AG04450 (cell line): ENCODE data around the gene VAMP2. TPM values are rescaled to one million over a fixed set of nuclear protein-coding genes. Genes with fewer than 3 reads are reported as not detected.
A peak's percentile ranks its signal among the peaks of the same experiment; 100 is the strongest.

Experiments
- CTCF ChIA-PET: fragments of 300-600, 350-600 bp; formaldehyde crosslinking; extraction: SDS; loops from one replicate; lab custom pipeline; 2022; ENCODE audit warnings: antibody characterized with exemption, inconsistent platforms; lab: Charles Lee
- POLR2A ChIA-PET: fragments of 350-600 bp; formaldehyde crosslinking; extraction: SDS; loops from one replicate; lab custom pipeline; 2021; ENCODE audit warnings: antibody characterized with exemption, inconsistent platforms; lab: Yijun Ruan, JAX
- DNase-seq: peaks from one replicate; pipeline ENCODE4 v3.0.0-alpha.2; 2011; ENCODE audit warnings: low read depth, low spot score
- H3K27ac ChIP-seq: one replicate; pipeline ENCODE4 v1.5.1; 2012; ENCODE audit warnings: low read depth, low read length, control low read depth
- H3K27me3 ChIP-seq: one replicate; pipeline ENCODE4 v1.6.0; 2012; ENCODE audit warnings: low read length; ENCODE audit not compliant: control insufficient read depth, insufficient read depth
- H3K4me3 ChIP-seq: 2 replicates; pipeline ENCODE4 v1.5.1; 2011; ENCODE audit warnings: mild to moderate bottlenecking, low read depth, low read length, control low read depth
- H3K9me3 ChIP-seq: 2 replicates; pipeline ENCODE4 v1.5.1; 2012; ENCODE audit warnings: low read length; ENCODE audit not compliant: control insufficient read depth, insufficient read depth
- polyA plus RNA-seq: library from polyadenylated mRNA; depleted of rRNA; stranded (reverse); fragments of >200 nt; gene quantifications from 2 replicates; pipeline ENCODE4 v1.2.3, GENCODE V29; 2011
- TF ChIP-seq, protein P1 (sequence below): IDR thresholded peaks from 2 replicates; pipeline ENCODE4 v1.5.1; 2011; ENCODE audit warnings: low read depth, low read length, control low read depth, inconsistent platforms

The VAMP2 gene
- polyA plus RNA-seq, 1 experiment = 20.8 TPM

DNA sequence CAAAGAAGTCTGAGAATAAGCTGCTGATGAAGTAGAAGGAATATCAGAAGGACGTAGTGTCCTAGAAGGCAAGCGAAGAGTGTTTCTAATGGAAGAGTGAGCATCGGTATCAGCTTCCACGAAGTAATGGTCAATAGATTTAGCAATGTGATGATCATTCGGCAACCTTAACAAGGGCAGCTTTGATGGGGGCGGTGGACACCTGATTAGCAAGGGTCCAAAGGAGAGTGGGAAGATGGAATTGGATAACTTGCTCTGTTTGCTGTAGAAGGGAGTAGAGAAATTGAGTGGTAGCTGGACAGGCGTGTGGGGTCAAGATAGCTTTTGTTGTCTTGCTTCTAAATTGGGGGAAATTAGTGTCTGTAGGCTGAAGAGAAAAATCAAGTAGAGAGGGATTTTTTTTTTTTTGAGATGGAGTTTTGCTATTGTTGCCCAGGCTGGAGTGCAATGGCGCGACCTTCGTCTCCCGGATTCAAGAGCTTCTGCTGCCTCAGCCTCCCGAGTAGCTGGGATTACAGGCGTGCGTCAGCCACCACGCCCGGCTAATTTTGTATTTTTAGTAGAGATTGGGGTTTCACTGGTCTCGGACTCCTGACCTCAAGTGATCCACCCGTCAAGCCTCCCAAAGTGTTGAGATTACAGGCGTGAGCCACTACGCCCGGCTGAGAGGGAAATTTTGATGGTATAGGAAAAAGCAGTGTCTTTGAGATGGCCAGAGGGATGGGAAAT is 24.9 kb downstream of the VAMP2 start:
- H3K4me3 ChIP-seq = peak overlapping the region; percentile 55

DNA sequence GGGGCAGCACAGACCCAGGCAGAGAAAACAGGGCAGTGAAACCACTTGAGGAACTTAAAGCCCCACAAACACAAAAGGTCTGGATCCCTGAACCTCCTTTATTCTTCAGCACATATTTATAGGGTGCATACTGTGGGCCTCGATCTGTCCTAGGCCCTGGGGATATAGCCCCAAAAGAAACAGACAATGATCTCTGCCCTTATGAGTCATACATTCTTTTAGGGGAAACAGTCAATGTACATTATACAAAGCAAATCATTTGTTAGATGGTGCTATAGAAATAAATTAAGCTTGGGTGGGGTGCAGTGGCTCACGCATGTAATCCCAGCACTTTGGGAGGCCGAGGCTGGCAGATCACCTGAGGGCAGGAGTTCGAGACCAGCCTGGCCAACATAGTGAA is 28.8 kb downstream of the VAMP2 start:
- TF ChIP-seq, protein P1, sequence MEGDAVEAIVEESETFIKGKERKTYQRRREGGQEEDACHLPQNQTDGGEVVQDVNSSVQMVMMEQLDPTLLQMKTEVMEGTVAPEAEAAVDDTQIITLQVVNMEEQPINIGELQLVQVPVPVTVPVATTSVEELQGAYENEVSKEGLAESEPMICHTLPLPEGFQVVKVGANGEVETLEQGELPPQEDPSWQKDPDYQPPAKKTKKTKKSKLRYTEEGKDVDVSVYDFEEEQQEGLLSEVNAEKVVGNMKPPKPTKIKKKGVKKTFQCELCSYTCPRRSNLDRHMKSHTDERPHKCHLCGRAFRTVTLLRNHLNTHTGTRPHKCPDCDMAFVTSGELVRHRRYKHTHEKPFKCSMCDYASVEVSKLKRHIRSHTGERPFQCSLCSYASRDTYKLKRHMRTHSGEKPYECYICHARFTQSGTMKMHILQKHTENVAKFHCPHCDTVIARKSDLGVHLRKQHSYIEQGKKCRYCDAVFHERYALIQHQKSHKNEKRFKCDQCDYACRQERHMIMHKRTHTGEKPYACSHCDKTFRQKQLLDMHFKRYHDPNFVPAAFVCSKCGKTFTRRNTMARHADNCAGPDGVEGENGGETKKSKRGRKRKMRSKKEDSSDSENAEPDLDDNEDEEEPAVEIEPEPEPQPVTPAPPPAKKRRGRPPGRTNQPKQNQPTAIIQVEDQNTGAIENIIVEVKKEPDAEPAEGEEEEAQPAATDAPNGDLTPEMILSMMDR = no peak
- Histone ChIP-seq H3K27ac (no peak overlapping the region), H3K4me3 (no peak overlapping the region), H3K9me3 (no peaks in the 10 kb centered on the region), H3K27me3 (no peaks in the 10 kb centered on the region)
- ChIA-PET CTCF (interaction anchor here (0.9 to 1.9 kb wide), 2 partner anchors 12 to 15 kb away, joined by 3 to 7 read pairs; no protein-coding TSS in a partner anchor), POLR2A (no interaction called here)
- no peak for DNase-seq

More for the DNA sequence above, 24.9 kb downstream of the VAMP2 start:
- Histone ChIP-seq H3K27me3 (no peaks in the 10 kb centered on the region), H3K9me3 (no peaks in the 10 kb centered on the region; the same call in 1 of the 2 replicates), H3K27ac (no peak overlapping the region)
- POLR2A ChIA-PET = interaction anchor here (0.6 to 1.1 kb wide), 2 partner anchors 36 to 280 kb away, joined by 3 to 4 read pairs; partner anchors contain the start of gene NAA38
- TF ChIP-seq, protein P1 = no peak
- no peak for DNase-seq
- CTCF ChIA-PET = interaction anchor here (0.6 to 5.2 kb wide), 14 partner anchors 9 to 439 kb away, joined by 3 to 38 read pairs (median 4); partner anchors contain the start of genes ALOXE3 and TMEM107

DNA sequence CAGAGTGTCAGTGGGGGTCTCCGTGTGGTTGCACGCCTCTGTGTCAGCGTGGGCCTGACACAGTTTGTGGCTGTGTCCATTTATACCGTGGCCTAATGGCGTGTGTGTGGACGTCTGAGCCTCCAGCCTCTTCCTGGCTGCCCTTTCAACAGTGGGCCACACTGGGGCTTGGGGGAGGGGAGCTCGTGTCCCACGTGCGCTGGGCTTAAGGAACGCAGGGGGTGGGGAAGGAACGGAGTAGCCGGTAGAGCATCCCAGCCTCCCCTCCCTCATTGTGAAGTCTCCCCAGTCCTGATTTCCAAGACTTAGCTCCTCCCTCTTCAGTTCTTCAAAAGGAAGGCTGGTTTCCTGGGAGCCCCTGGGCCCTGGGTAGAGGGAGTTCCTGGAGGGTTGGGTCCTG is 29.3 kb downstream of the VAMP2 start:
- H3K4me3 ChIP-seq = no peak overlapping the region
- no peak overlapping the region for H3K27ac ChIP-seq
- CTCF ChIA-PET = interaction anchor here (0.9 to 1.9 kb wide), 2 partner anchors 11 to 14 kb away, joined by 3 to 7 read pairs; no protein-coding TSS in a partner anchor
- POLR2A ChIA-PET = interaction anchor here (1.0 kb wide), 1 partner anchor 40 kb away, joined by 3 read pairs; no protein-coding TSS in a partner anchor
- DNase-seq = no peak
- TF ChIP-seq, protein P1 = no peak
- no peaks in the 10 kb centered on the region for H3K27me3 ChIP-seq
- H3K9me3 ChIP-seq = no peaks in the 10 kb centered on the region

DNA sequence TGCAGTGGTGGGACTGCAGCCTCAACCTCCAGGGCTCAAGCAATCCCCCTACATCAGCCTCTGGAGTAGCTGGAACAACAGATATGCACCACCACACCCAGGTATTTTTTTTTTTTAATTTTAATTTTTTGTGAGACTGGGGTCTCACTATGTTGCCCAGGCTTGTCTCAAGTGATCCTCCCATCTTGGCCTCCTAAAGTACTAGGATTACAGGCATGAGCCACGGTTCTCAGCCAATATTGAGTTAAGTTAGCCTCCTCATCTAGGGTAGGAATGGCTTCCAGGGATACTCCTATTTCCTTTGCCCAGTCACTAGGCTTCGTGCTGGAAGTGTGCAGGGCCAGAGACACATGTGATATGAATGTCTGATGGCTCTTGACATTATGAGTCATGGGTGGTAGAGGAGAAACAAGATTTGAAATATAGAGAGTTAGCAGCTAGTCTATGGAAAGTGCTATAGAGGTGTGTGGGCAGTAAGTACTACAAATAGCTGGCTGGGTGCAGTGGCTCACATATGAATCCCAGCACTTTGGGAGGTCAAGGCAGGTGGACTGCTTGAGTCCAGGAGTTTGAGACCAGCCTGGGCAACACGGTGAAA is 30.8 kb downstream of the VAMP2 start:
- POLR2A ChIA-PET = interaction anchor here (0.7 kb wide), 1 partner anchor 20 kb away, joined by 3 read pairs; the partner anchor contains the start of gene PER1
- Histone ChIP-seq H3K4me3 (no peak overlapping the region), H3K27me3 (no peaks in the 10 kb centered on the region), H3K27ac (no peak overlapping the region), H3K9me3 (no peaks in the 10 kb centered on the region)
- DNase-seq = no peak
- CTCF ChIA-PET = no interaction called here
- TF ChIP-seq, protein P1 = no peak
